HG02623 (cell line): ENCODE results near the gene MAP1A.
"Not testable (repeated sequence)": the region's sequence is repeated elsewhere in the genome, so short reads cannot be mapped to it uniquely, and the experiment has no call there.

ENCODE experiments used
- ATAC-seq: cut with Tn5 transposase; IDR thresholded peaks from one replicate; pipeline ENCODE4 v1.9.1; 2021; ENCODE audit warnings: moderate library complexity; ENCODE audit not compliant: unreplicated experiment

Gene MAP1A

GRCh38 chr15:43528542-43529007 lies 11.2 kb downstream of the MAP1A start:
- no peak for ATAC-seq

DNA sequence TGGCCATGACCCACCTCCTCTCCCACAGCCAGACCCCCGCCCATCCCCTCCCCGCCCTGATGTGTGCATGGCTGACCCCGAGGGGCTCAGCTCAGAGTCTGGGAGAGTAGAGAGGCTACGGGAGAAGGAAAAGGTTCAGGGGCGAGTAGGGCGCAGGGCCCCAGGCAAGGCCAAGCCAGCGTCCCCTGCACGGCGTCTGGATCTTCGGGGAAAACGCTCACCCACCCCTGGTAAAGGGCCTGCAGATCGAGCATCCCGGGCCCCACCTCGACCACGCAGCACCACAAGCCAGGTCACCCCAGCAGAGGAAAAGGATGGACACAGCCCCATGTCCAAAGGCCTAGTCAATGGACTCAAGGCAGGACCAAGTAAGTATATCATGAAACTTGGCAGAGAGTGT lies 11.7 kb downstream of the MAP1A start:
- ATAC-seq = no peak

- no peak for ATAC-seq
Observed at GRCh38 chr15:43529587-43530345, 12.4 kb downstream of the MAP1A start.

DNA sequence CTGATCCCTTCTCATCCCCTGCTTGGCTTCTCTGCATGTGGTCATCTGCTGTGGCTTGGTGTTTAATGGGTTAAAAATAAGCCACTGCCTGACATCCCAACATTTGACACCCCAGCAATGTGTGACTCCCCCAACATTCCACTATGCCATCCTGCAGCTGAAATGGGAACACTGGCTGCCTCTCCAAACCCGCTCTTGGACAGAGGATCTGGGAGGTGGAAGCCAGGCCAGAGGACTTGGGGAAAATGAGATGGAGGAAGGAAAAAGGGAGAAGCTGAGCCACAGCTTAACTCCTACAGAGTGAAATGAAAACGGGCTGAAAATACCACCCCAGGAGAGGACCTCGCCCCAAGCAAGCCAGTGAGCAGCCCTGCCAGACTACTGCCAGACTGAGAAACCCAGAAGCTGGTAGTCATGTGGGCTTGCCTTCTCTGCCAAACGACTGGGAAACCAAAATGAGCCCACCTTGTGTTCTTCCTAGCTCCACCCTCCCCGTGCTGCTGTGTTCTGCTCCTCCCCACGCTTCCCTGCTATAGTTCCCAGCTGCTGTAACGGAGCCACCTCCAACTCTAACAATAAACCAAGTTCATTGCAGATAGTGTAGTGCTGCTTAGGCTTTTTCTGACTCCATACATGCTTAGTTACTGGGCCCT lies 13.7 kb downstream of the MAP1A start:
- ATAC-seq = no peak

DNA sequence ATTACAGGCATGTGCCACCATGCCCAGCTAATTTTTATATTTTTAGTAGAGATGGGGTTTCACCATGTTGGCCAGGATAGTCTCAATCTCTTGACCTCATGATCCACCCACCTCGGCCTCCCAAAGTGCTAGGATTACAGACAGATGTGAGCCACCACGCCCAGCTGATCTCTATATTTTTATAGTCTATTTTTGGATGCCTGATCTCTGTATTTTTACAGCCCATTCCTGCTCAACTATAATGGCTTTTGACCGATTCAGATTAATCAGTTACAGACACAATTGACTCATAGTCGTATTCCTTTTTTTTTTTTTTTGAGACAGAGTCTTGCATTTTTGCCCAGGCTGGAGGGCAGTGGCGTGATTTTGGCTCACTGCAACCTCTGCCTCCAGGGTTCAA lies 15.4 kb downstream of the MAP1A start:
- not testable (repeated sequence) for ATAC-seq

GRCh38 chr15:43534897-43535296 lies 17.5 kb downstream of the MAP1A start:
- no peak for ATAC-seq

GRCh38 chr15:43538091-43538490 lies 20.7 kb downstream of the MAP1A start:
- no peak for ATAC-seq

GRCh38 chr15:43541785-43542184 lies 24.4 kb downstream of the MAP1A start:
- no peak for ATAC-seq

DNA sequence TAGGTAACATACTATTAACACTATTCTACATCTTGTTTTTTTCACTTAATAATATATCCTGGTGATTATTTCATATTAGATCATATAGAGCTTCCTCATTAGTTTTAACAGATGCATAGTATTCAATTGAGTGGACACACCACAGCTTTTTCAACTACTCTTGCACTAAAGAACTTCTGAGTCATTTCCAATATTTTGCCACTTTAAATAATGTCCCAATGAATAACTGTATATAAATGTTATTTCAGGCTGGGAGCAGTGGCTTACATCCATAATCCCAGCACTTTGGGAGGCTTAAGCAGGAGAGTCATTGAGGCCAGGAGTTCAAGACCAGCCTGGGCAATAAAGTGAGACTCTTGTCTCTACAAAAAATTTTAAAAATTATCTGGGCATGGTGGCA lies 26.9 kb downstream of the MAP1A start:
- ATAC-seq = no peak

DNA sequence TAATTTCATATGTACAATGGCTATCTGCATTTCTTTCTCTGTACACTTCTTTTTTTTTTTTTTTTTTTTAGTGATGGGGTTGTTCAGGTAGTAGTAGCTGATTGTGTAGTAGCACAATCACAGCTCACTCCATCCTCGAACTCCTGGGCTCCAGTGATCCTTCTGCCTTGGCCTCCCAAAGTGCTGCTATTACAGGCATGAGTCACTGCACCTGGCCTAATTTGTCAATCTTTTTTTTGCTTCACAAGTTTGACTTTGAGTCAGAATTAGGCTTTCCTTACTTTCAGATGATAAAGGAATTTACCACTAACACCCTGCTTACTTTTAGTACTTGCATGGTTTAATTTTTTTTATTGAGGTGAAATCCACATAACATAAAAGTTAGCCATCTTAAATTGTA lies 28.0 kb downstream of the MAP1A start:
- no peak for ATAC-seq

GRCh38 chr15:43547539-43547938 lies 30.1 kb downstream of the MAP1A start:
- ATAC-seq = no peak

DNA sequence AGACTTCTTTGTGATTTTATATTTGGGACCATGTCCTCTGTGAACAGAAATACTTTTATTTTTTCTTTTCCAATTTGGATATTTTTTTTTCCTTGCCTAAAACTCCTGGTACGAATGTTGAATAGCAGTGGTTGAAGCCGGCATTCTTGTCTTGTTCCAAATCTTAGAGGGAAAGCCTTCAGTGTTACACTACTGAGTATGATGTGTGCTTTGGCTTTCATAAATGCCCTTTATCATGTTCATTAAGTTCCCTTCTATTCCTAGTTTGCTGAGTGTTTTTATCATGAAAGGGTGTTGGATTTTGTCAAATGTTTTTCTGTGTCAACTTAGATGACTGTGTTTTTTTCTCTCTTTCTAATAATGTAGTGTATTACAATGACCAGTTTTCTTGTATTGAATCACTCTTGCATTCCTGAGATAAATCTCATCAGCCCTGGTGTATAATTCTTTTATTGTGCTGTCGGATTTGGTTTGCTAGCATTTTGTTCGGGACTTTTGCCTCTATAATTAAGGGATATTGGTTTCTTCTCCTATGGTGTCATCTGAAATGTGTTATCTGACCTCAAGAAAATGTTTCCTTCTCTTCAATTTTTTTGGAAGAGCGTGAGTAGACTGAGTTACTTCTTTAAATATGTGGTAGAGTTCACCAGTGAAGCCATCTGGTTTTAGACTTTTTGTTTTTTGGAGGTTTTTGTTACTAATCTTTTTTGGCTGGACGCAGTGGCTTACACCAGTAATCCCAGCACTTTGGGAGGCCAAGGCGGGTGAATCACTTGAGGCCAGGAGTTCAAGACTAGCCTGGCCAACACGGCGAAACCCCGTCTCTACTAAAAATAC lies 33.3 kb downstream of the MAP1A start:
- no peak for ATAC-seq

- no peak for ATAC-seq
Observed at GRCh38 chr15:43552256-43552655, 34.8 kb downstream of the MAP1A start.

DNA sequence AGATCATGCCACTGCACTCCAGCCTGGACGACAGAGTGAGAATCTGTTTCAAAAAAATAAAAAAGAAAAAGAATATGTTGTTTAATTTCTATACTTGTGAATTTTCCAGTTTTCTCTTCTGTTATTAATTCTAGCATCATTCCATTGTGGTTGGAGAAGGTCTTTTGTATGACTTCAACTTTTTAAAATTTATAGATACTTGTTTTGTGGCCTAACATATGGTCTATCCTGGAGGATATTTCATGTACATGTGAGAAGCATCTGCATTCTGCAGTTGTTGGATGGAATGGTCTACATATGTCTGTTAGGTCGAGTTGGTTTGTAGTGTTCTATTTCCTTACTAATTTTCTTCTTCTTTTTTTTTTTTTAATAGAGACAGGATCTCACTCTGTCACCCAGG lies 35.6 kb downstream of the MAP1A start:
- no peak for ATAC-seq

DNA sequence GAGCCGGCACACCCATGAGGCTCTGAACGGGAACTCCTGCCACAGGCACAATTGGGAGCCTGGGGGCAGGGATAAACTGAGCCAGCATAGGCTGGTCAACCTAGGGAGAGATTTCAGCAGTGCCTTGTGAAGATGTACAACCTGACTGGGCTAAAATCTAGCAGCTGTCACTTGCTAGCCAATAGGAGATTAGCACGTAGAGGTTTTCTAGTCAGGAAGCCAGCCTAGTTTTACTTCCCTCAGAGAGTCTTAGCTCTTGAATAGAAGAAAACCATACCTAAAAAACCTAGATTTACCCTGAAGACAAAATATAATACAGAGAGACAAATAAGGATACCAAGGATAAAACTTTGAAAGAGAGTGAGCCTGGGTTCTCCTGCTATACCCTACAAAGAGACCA lies 45.3 kb downstream of the MAP1A start:
- not testable (repeated sequence) for ATAC-seq

DNA sequence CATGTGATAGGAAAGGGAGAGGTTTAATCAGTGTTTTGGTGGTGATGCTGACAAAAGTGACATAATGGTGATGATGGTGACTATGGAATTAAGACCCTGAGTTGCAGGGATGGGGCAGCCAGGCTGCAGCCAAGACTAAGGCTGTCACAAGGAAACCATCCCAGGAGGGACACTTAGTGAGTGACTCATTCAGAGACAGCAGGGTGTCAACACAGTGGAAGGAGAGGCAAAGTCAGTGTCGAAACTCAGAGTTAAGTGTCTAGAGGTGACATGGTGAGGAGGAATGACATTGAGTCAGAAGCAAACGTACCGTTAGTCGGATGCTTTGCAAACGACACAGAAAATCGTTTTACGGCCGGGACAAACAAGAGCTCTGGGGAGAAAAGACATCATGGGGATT lies 46.4 kb downstream of the MAP1A start:
- ATAC-seq = not testable (repeated sequence)

- ATAC-seq = not testable (repeated sequence)
Observed at GRCh38 chr15:43566615-43567014, 49.2 kb downstream of the MAP1A start.

GRCh38 chr15:43574607-43575006 lies 57.2 kb downstream of the MAP1A start:
- not testable (repeated sequence) for ATAC-seq
